ENCODE measurements around the gene INPP4B. TPM values are rescaled to one million over a fixed set of nuclear protein-coding genes. Genes with fewer than 3 reads are reported as not detected.

INPP4B gene
- total and polyA plus RNA-seq, 2 of the 4 experiments (the other 2 are of a cell fraction): 1.8 to 14.0 TPM

DNA sequence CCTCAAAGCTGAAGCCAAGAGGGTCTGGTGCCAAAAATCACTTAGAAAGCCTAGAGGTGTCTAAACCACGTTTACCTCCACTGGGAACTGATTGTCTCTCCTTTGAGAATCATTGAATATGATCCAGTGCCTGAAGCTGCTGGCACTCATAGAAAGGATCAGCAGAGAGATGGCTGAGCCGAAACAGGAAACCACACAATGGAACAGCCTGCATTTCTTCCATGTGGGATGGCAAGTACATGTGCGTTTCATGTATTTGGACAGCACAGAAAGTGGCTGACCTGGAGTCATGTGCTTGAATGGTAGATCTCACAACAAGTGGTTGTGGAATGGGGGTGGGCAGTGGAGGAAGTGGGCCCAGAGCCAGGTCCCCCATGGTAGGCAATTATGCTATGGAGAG, 533.7 kb downstream of the INPP4B start:
- Histone ChIP-seq H4K91ac (ENCODE audit: insufficient read depth, low read depth, low read length) (no peak overlapping the region), H2BK15ac (ENCODE audit: low read depth, low read length) (no peak overlapping the region), H3K9me3 (ENCODE audit: control insufficient read depth, insufficient read depth, low read length) (no peaks in the 10 kb centered on the region), H2AFZ (replicated peaks; ENCODE audit: low read length, poor library complexity) (no peak overlapping the region), H3K27me3 (ENCODE audit: control insufficient read depth, insufficient read depth, low read length) (no peaks in the 10 kb centered on the region), H2BK20ac (ENCODE audit: low read depth, low read length) (no peak overlapping the region), H3K4me2 (ENCODE audit: low read depth, low read length) (no peak overlapping the region), H2BK120ac (ENCODE audit: low read depth, low read length) (no peak overlapping the region), H2AK5ac (ENCODE audit: low read depth, low read length) (no peak overlapping the region), H2BK5ac (ENCODE audit: low read depth, low read length, poor library complexity, severe bottlenecking) (no peak overlapping the region), H4K8ac (ENCODE audit: low read depth in 2 of 2, low read length in 2 of 2) (no peak overlapping the region), H2AK9ac (replicated peaks; ENCODE audit: low read depth, low read length, poor library complexity) (no peak overlapping the region), H3K9ac (ENCODE audit: low read depth, low read length) (no peak overlapping the region), H3K4me3 (ENCODE audit: insufficient read depth, low read depth, low read length) (no peak overlapping the region), H3K79me1 (ENCODE audit: low read depth in 1 of 2, low read length in 2 of 2) (no peaks in the 10 kb centered on the region), H3K9me1 (ENCODE audit: insufficient read depth, low read length) (no peaks in the 10 kb centered on the region), H4K5ac (ENCODE audit: low read depth, low read length) (no peak overlapping the region), H3K4me1 (ENCODE audit: control insufficient read depth, insufficient read depth, low read length) (peaks cover 1% of the 10 kb centered on the region; the same call in 1 of the 2 replicates), H3K14ac (replicated peaks; ENCODE audit: low read depth, low read length) (no peak overlapping the region), H3K18ac (ENCODE audit: low read depth, low read length) (no peak overlapping the region), H4K20me1 (ENCODE audit: insufficient read depth, low read length) (no peaks in the 10 kb centered on the region), H3K4ac (ENCODE audit: low read depth, low read length) (no peak overlapping the region), H3K56ac (ENCODE audit: extremely low read depth, insufficient read depth, low read length) (no peak overlapping the region), H3K36me3 (ENCODE audit: control insufficient read depth, insufficient read depth, low read length) (peaks cover 4% of the 10 kb centered on the region; the same call in 1 of the 2 replicates), H3K23ac (ENCODE audit: low read depth, low read length) (no peak overlapping the region), H3K27ac (ENCODE audit: insufficient read depth, low read length) (no peak overlapping the region)
- no TSS peak for BruUV-seq (replicated peaks)
- DNase-seq: no peak
- 86% methylated on average over 2 of the region's 3 CpGs; no CpG with 5 or more reads in 1 of the 2 experiments for WGBS, 2 experiments (ENCODE audit: extremely low coverage in 2 of 2, insufficient read length in 1 of 2)
- no peak for ATAC-seq (ENCODE audit: low read depth)
- in situ Hi-C loops (cut with MboI; ENCODE audit: low sequenced_read_pairs) (no loop called here), dilution Hi-C loops (cut with HindIII; ENCODE audit: low sequenced_read_pairs, unreplicated experiment) (no loop called here), intact Hi-C loops (cut with micrococcal nuclease) (no loop called here)
- TF ChIP-seq RAD21 (IDR thresholded peaks at IDR 0.05; ENCODE audit: low read length): no peak
- TF ChIP-seq CEBPB (IDR thresholded peaks at IDR 0.05; ENCODE audit: low read depth, low read length): no peak
- POLR2A ChIA-PET (ENCODE audit: unreplicated experiment): no interaction called here
- CTCF ChIA-PET: interaction anchor here (0.7 to 1.0 kb wide), 2 partner anchors 30 to 414 kb away, joined by 3 to 4 read pairs; no protein-coding TSS in a partner anchor
